PC-3 (cell line): ENCODE measurements around the gene OMP.

ENCODE experiments used
- CTCF ChIP-seq: fragments of 300-600 bp; sonication (generic); conservative IDR thresholded peaks from 2 replicates; pipeline ENCODE4 v1.5.1; 2017; ENCODE audit warnings: antibody characterized with exemption, low read depth, mild to moderate bottlenecking, low read length
- EZH2 ChIP-seq: fragments of 300-600 bp; sonication (generic); IDR thresholded peaks from one replicate; pipeline ENCODE4 v1.6.1; 2017; ENCODE audit warnings: antibody characterized with exemption, mild to moderate bottlenecking, low read length; ENCODE audit not compliant: unreplicated experiment
- EZH2phosphoT487 ChIP-seq: fragments of 300-600 bp; sonication (generic); IDR thresholded peaks from 2 replicates; pipeline ENCODE4 v1.6.1; 2018; ENCODE audit warnings: mild to moderate bottlenecking, antibody characterized with exemption, low read length, borderline replicate concordance

GRCh38 chr11:77136784-77137420 lies 34.3 kb downstream of the OMP start:
- TF ChIP-seq CTCF (no peak), EZH2 (no peak), EZH2phosphoT487 (no peak)
